ENCODE results near the gene TESMIN. TPM values are rescaled to one million over a fixed set of nuclear protein-coding genes. Genes with fewer than 3 reads are reported as not detected.
A peak's percentile ranks its signal among the peaks of the same experiment; 100 is the strongest.

The TESMIN gene
- total RNA-seq, 1 donor from 2014 or later: not detected

DNA sequence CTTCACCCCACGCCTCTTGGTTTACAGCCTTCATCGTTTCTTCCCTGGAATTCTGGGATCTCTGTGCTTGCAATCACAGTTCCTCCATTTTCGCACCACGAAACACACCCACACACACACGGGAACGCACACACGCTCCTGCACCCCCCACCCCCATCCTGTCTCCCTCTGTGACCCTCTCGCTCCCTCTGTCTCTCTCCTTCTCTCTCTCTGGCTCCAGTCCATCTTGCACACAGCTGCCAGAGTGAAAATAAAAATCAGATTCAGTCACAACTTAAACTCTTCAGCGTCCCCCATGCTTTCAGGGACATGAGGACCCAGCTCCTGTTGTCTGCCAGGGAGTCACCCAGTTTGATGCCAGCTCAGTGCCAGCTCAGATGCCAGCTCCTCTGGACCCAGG, 64.0 kb downstream of the TESMIN start:
- TF ChIP-seq, protein P1, sequence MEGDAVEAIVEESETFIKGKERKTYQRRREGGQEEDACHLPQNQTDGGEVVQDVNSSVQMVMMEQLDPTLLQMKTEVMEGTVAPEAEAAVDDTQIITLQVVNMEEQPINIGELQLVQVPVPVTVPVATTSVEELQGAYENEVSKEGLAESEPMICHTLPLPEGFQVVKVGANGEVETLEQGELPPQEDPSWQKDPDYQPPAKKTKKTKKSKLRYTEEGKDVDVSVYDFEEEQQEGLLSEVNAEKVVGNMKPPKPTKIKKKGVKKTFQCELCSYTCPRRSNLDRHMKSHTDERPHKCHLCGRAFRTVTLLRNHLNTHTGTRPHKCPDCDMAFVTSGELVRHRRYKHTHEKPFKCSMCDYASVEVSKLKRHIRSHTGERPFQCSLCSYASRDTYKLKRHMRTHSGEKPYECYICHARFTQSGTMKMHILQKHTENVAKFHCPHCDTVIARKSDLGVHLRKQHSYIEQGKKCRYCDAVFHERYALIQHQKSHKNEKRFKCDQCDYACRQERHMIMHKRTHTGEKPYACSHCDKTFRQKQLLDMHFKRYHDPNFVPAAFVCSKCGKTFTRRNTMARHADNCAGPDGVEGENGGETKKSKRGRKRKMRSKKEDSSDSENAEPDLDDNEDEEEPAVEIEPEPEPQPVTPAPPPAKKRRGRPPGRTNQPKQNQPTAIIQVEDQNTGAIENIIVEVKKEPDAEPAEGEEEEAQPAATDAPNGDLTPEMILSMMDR (IDR thresholded peaks at IDR 0.05): no peak
- peaks cover 0 to 7% of the 10 kb centered on the region in 2 donors for H3K4me1 ChIP-seq
- H3K27me3 ChIP-seq: peaks cover 18% of the 10 kb centered on the region
- H3K4me3 ChIP-seq: no peak overlapping the region
- intact Hi-C loops (cut with DNase I): no loop called here
- H3K36me3 ChIP-seq: no peaks in the 10 kb centered on the region
- H3K9me3 ChIP-seq: no peaks in the 10 kb centered on the region
- H3K27ac ChIP-seq: no peak overlapping the region
- DNase-seq (ENCODE audit: low spot score in 2 of 2): no peak

DNA sequence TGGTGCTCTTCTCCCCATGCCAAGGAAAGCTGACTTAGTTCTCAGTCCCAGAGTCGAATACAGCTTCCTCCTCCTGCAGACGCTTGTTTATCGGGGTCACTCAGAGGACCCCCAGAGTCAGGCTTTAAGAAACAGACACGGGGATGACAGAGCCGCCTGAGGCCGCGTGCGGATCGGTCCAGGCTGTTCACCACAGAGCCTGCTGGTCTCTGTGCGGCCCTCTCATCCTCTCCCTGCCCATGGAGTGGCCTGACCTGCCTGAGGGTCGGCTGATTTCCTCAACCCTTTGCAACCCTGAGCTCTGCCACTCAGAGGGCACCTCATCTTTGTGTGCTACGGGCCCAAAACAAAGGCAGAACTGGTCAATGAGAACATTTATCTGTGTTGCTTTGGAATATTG, 64.8 kb downstream of the TESMIN start:
- TF ChIP-seq, protein P1 (IDR thresholded peaks at IDR 0.05): no peak
- H3K9me3 ChIP-seq: no peaks in the 10 kb centered on the region
- no peak for DNase-seq (ENCODE audit: low spot score in 2 of 2)
- intact Hi-C loops (cut with DNase I): no loop called here
- no peak overlapping the region for H3K4me3 ChIP-seq
- peaks cover 0 to 7% of the 10 kb centered on the region in 2 donors for H3K4me1 ChIP-seq
- H3K27me3 ChIP-seq: peaks cover 18% of the 10 kb centered on the region
- H3K36me3 ChIP-seq: no peaks in the 10 kb centered on the region
- no peak overlapping the region for H3K27ac ChIP-seq

DNA sequence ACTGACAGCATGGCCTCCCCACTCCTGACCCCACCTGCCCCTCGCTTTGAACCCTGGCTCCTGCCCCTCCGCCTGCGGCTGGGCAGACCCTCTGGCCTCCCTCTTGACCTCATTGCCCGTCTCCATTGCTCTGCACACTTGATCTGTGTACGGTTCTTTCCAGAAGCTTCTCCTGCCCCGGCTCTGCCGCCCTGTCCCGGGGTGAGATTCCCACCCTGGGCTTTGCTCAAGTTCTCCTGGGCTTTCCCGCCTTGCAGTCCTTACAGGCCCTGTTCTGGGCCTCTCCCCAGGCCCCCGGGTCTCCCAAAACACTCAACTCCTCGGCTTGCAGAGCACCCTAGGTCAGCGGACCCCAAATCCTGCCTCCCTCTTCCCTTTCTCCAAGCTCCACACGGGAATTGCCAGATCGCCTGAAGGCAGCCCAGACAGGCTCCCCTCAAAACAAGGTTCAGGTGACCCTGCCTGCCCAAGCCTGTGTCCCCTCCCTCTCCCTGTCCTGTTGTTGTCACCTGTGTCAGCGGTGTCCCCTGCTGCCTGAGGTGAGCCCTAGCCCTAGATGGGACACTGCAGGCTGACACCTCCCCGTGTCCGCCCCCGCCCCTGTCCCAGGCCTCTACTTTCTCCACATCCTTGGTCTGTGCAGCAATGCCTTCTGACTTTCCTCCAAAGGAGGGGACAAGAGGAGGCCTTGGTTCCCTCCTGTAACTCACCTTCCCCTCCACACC, 65.5 kb downstream of the TESMIN start:
- intact Hi-C loops (cut with DNase I): no loop called here
- no peaks in the 10 kb centered on the region for H3K36me3 ChIP-seq
- H3K27ac ChIP-seq: no peak overlapping the region
- H3K27me3 ChIP-seq: peaks cover 18% of the 10 kb centered on the region
- no peak overlapping the region for H3K4me3 ChIP-seq
- no peak for DNase-seq (ENCODE audit: low spot score in 2 of 2)
- TF ChIP-seq, protein P1 (IDR thresholded peaks at IDR 0.05): no peak
- H3K9me3 ChIP-seq: no peaks in the 10 kb centered on the region
- H3K4me1 ChIP-seq: peaks cover 0 to 7% of the 10 kb centered on the region in 2 donors

DNA sequence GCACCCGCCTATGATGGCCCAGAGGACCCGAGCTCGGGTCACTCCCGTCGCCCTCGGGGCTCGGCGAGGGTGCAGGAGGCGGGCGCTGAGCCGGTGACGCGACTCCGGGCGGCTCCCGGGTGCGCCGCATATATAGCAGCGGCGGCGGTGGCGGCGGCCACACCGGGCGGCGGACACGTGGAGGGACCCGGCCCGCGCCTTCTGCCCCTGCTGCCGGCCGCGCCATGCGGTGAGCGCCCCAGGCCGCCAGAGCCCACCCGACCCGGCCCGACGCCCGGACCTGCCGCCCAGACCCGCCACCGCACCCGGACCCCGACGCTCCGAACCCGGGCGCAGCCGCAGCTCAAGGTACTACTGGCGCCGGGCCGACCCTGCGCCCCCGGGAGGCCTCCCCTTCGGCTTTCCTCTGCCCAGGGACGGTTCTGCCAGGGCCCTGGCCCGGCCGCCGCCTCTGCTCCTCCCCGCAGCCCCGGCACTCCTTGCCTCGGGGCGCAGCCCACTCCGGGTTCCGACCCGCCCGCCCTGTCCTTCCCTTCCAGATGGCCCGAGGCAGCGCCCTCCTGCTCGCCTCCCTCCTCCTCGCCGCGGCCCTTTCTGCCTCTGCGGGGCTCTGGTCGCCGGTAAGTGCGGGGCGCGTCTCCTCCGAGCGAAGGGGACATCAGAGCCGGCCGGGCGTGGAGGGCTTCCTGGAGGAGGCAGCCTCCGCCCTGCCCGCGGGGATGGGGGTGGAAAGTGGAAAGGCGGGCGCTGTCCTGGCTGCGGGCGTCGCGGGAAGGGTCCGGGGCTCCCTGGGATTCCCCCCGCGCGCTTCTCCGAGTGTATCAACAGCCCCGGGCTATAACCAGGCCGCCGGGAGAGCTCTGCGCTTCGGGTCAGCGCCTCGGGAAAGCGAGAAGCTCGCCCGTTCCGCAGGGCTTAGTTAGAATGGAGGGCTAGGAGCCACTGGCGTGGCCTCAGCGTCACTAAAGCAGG, 66.6 kb downstream of the TESMIN start, which contains the start of gene GAL:
Gene GAL (plus strand): TSS at position 160 of the 972 bp plus-strand sequence. CDS start 380 bp downstream, at position 540.
- Histone ChIP-seq H3K36me3 (no peaks in the 10 kb centered on the region), H3K9me3 (no peaks in the 10 kb centered on the region), H3K27ac (no peak within 1 kb of the TSS), H3K27me3 (peaks cover 18% of the 10 kb centered on the region), H3K4me1 (peaks cover 0 to 7% of the 10 kb centered on the region in 2 donors), H3K4me3 (peak within 1 kb of the TSS; percentile 53 to 55)
- DNase-seq (ENCODE audit: low spot score in 2 of 2): no peak
- intact Hi-C loops (cut with DNase I): no loop called here
- TF ChIP-seq, protein P1 (IDR thresholded peaks at IDR 0.05): no peak

DNA sequence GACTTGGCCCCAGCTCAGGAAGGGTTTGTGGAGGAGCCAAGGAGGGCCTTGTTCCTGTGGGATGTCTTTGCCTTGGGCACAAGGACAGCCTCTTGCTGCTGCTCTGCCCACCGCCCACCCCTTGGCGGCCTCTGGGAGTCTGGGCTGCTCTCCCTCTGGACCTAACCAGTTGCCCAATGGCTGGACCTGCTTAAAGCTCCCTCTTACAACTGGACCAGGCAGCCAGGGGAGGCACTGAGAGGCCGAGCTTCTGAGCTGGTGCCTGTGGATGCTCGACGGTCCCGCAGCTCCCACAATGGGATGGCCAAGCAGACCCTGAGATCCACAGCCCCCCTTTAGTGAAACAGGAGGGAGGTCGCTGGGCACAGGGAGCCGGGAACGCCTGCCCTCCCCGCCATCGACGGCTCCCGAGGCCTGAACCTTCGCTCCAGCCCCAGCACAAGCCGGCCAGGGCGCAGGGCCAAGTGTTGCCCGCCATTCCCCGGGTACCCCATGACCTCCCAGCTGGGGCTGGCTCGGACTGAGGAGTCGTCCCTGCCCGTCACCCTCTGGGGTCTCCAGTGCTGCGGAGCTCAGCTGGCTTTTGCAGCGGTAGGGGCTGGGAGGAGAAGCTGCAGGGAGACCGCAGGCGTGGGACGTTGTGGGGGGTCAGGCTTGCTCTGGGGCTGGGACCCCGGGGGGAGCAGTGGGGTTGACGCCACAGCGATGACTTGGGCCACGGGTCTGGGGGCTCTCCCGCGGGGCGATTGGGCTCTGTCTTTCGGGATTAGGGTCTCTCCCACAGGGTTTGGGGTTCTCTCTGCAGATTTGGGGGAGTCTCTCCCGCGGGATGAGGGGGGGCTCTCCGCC, 67.6 kb downstream of the TESMIN start:
- intact Hi-C loops (cut with DNase I): no loop called here
- Histone ChIP-seq H3K27me3 (peaks cover 18% of the 10 kb centered on the region), H3K9me3 (no peaks in the 10 kb centered on the region), H3K4me1 (peaks cover 0 to 7% of the 10 kb centered on the region in 2 donors), H3K36me3 (no peaks in the 10 kb centered on the region), H3K4me3 (peak overlapping the region; percentile 53 to 55), H3K27ac (no peak overlapping the region)
- no peak for DNase-seq (ENCODE audit: low spot score in 2 of 2)
- TF ChIP-seq, protein P1 (IDR thresholded peaks at IDR 0.05): no peak

All from ascending aorta (tissue), 2 donors.